Peyer's patch (tissue), 4 donors: Measurements from ENCODE around the gene SOX5. TPM values are rescaled to one million over a fixed set of nuclear protein-coding genes. Genes with fewer than 3 reads are reported as not detected.

Experiments used
- DNase-seq, 3 donors: peaks; one replicate each; pipeline ENCODE4 v3.0.0-alpha.2; 2017 to 2019
- H3K27ac ChIP-seq, 4 donors: fragments of 200-600 bp; sonication (generic); one replicate each; pipeline ENCODE4 v1.5.1; 2016 to 2019
- H3K27me3 ChIP-seq, 2 donors: fragments of 200-600 bp; sonication (generic); one replicate each; pipeline ENCODE4 v1.5.1; 2019
- H3K36me3 ChIP-seq, 3 donors: fragments of 200-600 bp; sonication (generic); one replicate each; pipeline ENCODE4 v1.5.1; 2016 to 2019
- H3K4me1 ChIP-seq, 4 donors: fragments of 200-600 bp; sonication (generic); one replicate each; pipeline ENCODE4 v1.5.1; 2016 to 2019
- H3K4me3 ChIP-seq, 4 donors: fragments of 200-600 bp; sonication (generic); 1 replicate in 3 of 4; 2 replicates in 1 of 4; pipeline ENCODE4 v1.5.1; 2016 to 2019; ENCODE audit warnings: mild to moderate bottlenecking in 1 of 4
- H3K9me3 ChIP-seq, 4 donors: fragments of 200-600 bp; sonication (generic); one replicate each; pipeline ENCODE4 v1.5.1; 2016 to 2019; ENCODE audit warnings: mild to moderate bottlenecking in 1 of 4
- CTCF ChIP-seq, 6 experiments: fragments of 450-650 bp in 4 of 6; fragments of 200-600 bp in 2 of 6; sonication (generic) in 1 of 6; IDR thresholded peaks; one replicate each; pipeline ENCODE4 v1.5.1; 2017 to 2019; ENCODE audit warnings: antibody characterized with exemption in 6 of 6, mild to moderate bottlenecking in 3 of 6, moderate library complexity in 1 of 6
- POLR2A ChIP-seq, 2 donors: fragments of 450-650 bp; IDR thresholded peaks; one replicate each; pipeline ENCODE4 v1.5.1; 2017; ENCODE audit warnings: antibody characterized with exemption in 2 of 2, mild to moderate bottlenecking in 2 of 2, moderate library complexity in 2 of 2
- total RNA-seq, 4 donors: library from RNA; depleted of rRNA; stranded (reverse); fragments of >200 nt; gene quantifications; one replicate each; pipeline ENCODE4 v1.1.0, GENCODE V29; 2016

SOX5 gene
- total RNA-seq, 4 donors from 2014 or later = 3.8 to 27.2 (median 11.6) TPM

- H3K9me3 ChIP-seq = no peaks in the 10 kb centered on the region
- no peak overlapping the region for H3K27ac ChIP-seq
- no peak overlapping the region for H3K4me3 ChIP-seq
- no peaks in the 10 kb centered on the region for H3K27me3 ChIP-seq
- no peaks in the 10 kb centered on the region for H3K36me3 ChIP-seq
- no peak for TF ChIP-seq POLR2A (IDR thresholded peaks at IDR 0.05)
- TF ChIP-seq CTCF (IDR thresholded peaks at IDR 0.05) = no peak
- DNase-seq = no peak
- no peaks in the 10 kb centered on the region for H3K4me1 ChIP-seq
Observed at GRCh38 chr12:23758608-23759007, 190.9 kb downstream of the SOX5 start.

GRCh38 chr12:23757541-23757962 is 191.9 kb downstream of the SOX5 start:
- DNase-seq = no peak
- TF ChIP-seq POLR2A (IDR thresholded peaks at IDR 0.05) = no peak
- TF ChIP-seq CTCF (IDR thresholded peaks at IDR 0.05) = no peak

GRCh38 chr12:23756416-23756815 is 193.1 kb downstream of the SOX5 start:
- Histone ChIP-seq H3K4me3 (no peak overlapping the region), H3K4me1 (no peaks in the 10 kb centered on the region), H3K36me3 (no peaks in the 10 kb centered on the region), H3K27ac (no peak overlapping the region), H3K27me3 (no peaks in the 10 kb centered on the region), H3K9me3 (no peaks in the 10 kb centered on the region)
- TF ChIP-seq CTCF (IDR thresholded peaks at IDR 0.05) (no peak), POLR2A (IDR thresholded peaks at IDR 0.05) (no peak)
- DNase-seq = no peak

More at GRCh38 chr12:23757541-23757962, 191.9 kb downstream of the SOX5 start:
- Histone ChIP-seq H3K4me3 (no peak overlapping the region), H3K27ac (no peak overlapping the region), H3K9me3 (no peaks in the 10 kb centered on the region), H3K4me1 (no peaks in the 10 kb centered on the region), H3K36me3 (no peaks in the 10 kb centered on the region), H3K27me3 (no peaks in the 10 kb centered on the region)

GRCh38 chr12:23753628-23754365 is 195.7 kb downstream of the SOX5 start:
- Histone ChIP-seq H3K27me3 (no peaks in the 10 kb centered on the region), H3K4me1 (no peaks in the 10 kb centered on the region), H3K9me3 (no peaks in the 10 kb centered on the region), H3K36me3 (no peaks in the 10 kb centered on the region), H3K27ac (no peak overlapping the region), H3K4me3 (no peak overlapping the region)
- TF ChIP-seq POLR2A (IDR thresholded peaks at IDR 0.05) = no peak
- TF ChIP-seq CTCF (IDR thresholded peaks at IDR 0.05) = no peak
- no peak for DNase-seq

- Histone ChIP-seq H3K9me3 (no peaks in the 10 kb centered on the region), H3K27me3 (no peaks in the 10 kb centered on the region), H3K4me3 (no peak overlapping the region), H3K36me3 (no peaks in the 10 kb centered on the region), H3K4me1 (no peaks in the 10 kb centered on the region), H3K27ac (no peak overlapping the region)
- no peak for DNase-seq
- TF ChIP-seq CTCF (IDR thresholded peaks at IDR 0.05) (no peak), POLR2A (IDR thresholded peaks at IDR 0.05) (no peak)
Observed at GRCh38 chr12:23752245-23752644, 197.2 kb downstream of the SOX5 start.
